ENCODE results near the gene LDLRAD2.

DNA sequence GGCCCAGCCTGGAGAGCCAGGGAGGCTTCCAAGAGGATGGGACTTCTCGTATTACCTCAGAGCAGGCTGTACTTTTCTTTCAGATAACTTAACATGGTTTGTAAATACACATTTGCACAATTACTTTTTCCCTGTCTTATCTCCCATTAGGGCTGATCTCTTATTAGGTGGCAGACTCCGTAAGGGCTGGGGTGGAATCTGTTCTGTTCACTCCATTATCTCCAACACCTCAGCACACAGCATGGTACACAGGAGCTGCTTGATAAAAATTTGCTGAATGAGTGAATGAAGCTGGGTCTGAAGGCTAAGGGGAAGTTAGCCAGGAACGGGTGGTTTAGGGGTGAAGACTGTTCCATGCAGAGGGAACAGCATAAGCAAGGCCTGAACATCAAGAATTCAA, 48.9 kb downstream of the LDLRAD2 start:
- TF ChIP-seq, protein P1, sequence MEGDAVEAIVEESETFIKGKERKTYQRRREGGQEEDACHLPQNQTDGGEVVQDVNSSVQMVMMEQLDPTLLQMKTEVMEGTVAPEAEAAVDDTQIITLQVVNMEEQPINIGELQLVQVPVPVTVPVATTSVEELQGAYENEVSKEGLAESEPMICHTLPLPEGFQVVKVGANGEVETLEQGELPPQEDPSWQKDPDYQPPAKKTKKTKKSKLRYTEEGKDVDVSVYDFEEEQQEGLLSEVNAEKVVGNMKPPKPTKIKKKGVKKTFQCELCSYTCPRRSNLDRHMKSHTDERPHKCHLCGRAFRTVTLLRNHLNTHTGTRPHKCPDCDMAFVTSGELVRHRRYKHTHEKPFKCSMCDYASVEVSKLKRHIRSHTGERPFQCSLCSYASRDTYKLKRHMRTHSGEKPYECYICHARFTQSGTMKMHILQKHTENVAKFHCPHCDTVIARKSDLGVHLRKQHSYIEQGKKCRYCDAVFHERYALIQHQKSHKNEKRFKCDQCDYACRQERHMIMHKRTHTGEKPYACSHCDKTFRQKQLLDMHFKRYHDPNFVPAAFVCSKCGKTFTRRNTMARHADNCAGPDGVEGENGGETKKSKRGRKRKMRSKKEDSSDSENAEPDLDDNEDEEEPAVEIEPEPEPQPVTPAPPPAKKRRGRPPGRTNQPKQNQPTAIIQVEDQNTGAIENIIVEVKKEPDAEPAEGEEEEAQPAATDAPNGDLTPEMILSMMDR (IDR thresholded peaks at IDR 0.05; ENCODE audit: insufficient read depth, low read depth, low read length), result no peak
- no peak for TF ChIP-seq EZH2 (IDR thresholded peaks at IDR 0.05; ENCODE audit: insufficient read depth, low read length)
